Measurements from ENCODE around the gene IP6K3.

Gene IP6K3

DNA sequence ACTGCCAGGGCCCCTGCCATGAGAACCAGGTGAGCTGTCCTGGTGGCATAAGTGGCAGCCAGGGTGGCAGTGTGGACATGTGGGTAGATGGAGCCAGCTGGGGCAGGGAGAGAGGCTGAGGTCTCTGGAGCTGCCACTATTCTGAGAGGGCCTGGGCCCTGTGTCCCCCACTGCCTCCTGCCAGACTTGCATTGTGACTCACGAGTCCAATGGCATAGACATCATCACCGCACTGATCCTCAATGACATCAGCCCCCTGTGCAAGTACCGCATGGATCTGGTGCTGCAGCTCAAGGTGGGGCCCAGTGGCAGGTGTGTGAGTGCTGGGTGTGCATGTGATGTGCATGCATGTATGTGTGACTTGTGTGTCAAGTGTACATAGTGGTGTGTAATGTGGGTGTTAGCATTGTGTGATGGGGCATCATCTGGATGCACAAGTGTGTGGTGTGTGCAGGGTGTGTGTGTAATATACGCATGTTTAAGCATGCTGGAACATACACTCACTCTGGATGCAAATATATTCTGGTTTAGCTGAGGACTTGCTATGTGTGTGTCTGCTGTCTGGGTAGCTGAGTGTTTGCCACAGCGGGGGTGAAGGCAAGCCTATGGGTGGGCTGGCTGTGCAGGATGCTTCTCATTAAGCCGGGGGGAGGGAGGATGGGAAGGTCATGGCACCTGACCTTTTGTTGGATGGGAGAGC is 60.3 kb downstream of the IP6K3 start:
- no peak for DNase-seq

DNA sequence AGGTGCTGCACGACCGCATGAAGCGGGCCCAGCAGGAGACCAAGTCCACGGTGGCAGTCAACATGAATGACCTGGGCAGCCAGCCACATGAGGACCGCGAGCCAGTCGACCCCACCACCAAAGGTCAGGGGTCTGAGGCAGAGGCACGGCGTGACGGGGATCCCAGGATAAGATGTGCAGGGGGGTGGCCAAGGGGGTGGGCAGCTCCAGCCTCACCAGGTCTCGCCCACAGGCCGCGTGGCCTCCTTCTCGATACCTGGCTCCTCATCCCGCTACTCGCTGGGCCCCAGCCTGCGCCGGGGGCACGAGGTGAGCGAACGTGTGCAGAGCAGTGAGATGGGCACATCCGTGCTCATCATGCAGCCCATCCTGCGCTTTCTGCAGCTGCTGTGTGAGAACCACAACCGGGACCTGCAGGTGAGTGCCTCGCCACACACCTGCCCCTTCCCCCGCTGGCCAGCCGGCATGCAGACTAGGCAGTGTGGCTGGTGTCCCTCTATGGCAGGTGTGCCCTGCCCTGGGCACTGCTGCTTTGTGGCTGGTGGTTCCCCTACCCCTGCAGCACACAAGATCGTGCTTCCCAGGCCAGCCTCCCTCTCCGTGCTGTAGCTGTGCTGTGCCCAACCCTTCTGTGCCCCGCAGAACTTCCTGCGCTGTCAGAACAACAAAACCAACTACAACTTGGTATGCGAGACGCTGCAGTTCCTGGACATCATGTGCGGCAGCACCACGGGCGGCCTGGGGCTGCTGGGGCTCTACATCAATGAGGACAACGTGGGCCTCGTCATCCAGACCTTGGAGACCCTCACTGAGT is 61.1 kb downstream of the IP6K3 start:
- DNase-seq = no peak

DNA sequence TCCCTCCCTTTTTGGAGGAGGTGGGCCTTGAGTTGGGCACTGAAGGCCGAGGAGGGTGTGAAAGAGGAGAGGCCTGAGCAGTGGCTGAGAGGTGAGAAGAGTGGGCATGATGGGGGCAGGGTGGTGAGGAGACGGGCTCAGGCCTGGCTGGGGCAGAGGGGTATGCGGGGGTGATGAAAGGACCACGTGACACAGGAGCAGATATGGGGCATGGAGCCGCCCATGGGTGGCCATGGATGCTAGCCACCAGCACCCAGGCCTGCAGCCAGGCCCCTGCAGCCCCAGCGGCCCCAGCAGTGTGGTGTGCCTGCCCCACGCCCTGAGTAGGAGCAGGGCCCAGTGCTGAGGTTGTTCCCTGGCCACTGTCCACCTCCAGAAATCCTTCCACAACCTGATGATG is 61.7 kb downstream of the IP6K3 start:
- DNase-seq = no peak

DNA sequence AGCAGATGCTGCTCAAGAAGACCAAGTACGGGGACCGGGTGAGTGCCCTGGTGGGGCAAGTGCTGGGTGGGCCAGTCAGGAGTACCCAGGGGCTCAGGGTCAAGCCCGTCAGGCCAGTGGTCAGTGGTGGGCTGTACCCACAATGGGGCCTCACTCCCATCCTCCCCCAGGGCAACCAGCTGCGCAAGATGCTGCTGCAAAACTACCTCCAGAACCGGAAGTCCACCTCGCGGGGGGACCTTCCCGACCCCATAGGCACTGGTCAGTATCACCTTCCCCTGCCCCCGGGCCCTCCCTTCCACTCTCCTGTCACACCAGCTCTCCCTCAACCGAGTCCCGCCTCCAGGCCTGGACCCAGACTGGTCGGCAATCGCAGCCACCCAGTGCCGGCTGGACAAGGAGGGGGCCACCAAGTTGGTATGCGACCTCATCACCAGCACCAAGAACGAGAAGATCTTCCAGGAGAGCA is 62.2 kb downstream of the IP6K3 start:
- DNase-seq = no peak

DNA sequence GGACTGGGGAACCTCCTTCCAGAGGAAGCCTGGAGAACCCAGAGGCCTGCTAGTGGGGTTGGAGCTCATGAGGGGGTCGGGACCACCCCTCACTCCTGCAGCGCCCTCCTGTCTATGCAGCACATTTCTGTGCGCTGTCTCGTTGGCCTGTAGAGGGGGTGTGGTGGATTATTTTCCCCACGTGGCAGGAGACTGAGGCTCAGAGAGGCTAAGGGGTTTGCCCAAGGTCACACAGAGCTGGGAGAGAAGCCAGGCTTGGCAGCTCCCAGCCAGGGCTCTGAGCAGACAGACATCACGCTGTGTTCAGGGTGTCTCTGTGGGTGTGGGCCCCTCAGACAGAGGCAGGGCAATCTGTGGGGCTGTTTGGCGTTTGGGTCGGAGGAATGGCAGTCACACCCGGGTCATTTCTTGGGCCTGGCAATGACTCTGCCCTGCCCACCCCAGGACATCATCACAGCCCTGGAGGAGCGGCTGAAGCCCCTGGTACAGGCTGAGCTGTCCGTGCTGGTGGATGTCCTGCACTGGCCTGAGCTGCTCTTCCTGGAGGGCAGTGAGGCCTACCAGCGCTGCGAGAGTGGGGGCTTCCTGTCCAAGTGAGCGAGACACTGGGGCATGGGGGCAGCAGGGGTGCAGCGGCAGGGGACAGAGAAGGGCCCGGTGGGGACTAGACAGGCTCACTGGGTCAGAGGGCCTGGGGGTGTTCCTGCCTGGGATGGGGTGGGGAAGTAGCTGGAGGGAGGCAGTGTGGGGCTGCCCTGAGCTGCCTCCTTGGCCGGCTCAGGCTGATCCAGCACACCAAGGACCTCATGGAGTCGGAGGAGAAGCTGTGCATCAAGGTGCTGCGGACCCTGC is 62.9 kb downstream of the IP6K3 start:
- DNase-seq = no peak

DNA sequence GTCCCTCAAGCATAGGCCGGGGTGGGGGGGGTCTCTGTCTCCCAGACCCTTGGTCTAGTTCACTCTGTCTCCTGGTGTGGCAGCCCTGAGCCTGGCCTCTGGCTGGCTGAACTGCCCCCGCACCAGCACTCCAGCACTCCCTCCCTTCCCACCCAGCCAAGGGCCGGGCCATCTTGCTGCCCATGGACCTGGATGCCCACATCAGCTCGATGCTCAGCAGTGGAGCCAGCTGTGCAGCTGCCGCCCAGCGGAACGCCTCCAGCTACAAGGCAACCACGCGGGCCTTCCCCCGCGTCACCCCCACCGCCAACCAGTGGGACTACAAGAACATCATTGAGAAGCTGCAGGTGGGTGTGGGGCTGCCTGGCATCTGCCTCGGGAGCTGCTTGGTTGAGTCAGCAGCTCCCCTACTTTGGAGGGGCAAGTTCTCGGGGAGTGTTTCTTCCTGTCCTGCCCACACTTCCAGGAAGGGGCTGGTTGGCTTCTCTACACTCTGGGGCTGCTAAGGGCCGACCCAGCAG is 63.6 kb downstream of the IP6K3 start:
- no peak for DNase-seq

DNA sequence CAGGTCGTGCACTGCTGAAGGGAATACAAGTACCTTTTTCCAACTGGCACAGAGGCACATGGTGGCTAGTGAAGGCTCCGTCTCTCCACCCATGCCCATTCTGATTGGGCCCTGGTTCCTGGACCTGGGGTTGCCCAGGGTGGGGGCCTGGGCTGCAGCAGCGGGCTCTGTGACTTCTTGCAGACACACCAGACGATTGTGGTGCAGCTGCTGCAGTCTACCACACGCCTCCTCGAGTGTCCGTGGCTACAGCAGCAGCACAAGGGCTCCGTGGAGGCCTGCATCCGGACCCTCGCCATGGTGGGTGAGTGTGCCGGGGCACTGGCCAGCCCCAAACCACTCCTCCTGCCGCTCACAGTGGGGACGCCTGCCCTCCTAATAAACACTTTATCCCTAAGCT is 64.4 kb downstream of the IP6K3 start:
- no peak for DNase-seq

DNA sequence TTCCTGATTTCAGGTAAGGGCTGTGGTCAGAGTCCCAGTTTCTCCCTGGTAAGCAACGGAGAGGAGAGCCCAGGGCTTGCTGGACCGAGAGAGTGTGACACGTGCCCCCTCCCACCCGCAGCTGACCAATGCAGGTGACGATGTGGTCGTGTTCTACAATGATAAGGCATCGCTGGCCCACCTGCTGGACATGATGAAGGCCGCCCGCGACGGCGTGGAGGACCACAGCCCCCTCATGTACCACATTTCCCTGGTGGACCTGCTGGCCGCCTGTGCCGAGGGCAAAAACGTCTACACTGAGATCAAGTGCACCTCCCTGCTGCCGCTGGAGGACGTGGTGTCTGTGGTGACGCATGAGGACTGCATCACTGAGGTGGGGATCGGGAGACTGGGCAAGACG is 66.9 kb downstream of the IP6K3 start:
- DNase-seq = no peak

DNA sequence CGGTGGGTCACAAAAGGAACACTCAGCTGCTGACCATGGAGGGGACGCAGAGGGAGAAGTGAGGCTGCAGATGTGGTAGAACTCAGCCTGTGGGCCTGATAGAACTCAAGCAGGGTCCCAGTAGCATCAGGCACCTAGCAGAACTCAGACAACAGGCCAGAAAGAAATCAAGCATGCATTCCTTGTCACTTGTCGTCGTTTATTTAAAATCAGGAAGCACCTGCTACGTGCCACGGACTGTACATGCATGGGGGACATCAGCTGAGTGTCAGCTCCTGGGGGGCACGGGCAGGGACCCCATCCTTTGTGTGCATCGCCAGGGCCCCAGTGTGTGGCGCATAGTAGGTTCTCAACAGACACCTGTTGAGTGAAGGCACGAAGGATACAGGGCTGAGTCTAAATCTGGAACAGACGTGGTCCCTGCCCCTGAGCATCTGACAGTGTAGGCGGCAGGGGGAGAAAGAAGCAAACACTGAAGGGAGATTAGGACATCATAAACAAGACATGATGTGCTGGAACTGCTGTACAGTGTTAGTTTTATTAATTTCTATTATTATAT is 67.7 kb downstream of the IP6K3 start:
- DNase-seq = no peak

DNA sequence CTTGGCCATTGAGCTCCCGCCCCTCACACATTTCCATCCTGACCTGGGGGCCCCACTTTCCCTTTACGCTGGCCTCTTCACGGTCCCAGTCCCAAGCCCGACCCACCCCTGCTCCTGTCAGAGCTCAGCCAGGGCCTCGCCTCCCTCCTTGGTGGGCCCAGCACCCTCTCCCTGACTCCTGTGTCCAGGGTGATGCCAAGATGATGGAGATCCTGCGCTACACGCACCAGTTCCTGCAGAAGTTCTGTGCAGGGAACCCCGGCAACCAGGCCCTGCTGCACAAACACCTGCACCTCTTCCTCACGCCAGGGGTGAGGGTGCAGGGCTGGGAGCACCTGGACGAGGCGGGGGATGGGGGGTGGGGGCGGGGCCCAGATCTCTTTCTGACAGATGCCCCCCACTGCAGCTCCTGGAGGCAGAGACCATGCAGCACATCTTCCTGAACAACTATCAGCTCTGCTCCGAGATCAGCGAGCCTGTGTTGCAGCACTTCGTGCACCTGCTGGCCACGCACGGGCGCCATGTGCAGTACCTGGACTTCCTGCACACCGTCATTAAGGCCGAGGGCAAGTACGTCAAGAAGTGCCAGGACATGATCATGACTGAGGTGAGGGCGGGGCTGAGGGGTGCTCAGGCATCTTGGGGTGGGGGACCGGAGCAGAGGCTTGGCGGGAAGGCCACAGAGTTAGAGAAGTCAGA is 68.3 kb downstream of the IP6K3 start:
- no peak for DNase-seq

DNA sequence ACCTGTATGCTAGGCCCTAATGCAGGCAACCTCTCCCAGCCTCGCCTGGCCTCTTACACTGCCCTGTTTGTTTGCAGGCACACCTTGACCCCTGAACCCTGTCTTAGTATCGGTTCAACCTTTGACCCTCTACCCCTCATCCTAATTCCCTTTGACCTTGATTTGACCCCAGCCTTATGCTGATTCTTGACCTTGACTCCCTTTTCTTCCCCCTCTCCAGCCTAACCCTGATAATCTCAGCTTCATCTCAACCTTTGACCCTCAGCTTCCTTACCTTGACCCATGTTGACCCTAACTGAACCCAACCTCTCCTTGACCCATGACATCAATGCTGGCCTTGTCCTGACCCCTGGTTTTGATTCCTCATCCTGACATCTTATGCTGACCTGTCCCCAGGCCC is 69.0 kb downstream of the IP6K3 start:
- no peak for DNase-seq

DNA sequence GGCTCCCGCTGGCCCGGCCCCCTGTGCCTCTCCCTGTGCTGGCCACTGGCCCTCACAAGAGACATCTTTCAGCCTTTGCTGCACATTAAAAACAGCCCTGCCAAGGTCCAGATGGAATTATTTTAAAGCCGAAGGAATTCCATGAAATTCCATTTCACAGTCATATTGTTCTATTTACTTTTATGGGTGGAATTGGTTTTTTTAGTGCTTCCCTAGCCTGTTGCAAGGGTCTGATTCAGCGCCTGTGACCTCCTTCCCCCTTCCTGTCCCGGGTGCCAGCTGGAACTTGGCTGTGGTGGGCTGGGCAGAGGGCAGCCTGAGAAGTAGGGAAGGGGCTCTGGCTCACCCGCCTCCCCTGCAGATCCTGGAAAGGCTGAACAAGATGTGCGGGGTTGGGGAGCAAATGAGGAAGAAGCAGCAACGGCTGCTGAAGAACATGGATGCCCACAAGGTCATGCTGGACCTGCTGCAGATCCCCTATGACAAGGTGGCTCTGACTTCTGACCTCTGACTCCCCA is 69.5 kb downstream of the IP6K3 start:
- DNase-seq = no peak

DNA sequence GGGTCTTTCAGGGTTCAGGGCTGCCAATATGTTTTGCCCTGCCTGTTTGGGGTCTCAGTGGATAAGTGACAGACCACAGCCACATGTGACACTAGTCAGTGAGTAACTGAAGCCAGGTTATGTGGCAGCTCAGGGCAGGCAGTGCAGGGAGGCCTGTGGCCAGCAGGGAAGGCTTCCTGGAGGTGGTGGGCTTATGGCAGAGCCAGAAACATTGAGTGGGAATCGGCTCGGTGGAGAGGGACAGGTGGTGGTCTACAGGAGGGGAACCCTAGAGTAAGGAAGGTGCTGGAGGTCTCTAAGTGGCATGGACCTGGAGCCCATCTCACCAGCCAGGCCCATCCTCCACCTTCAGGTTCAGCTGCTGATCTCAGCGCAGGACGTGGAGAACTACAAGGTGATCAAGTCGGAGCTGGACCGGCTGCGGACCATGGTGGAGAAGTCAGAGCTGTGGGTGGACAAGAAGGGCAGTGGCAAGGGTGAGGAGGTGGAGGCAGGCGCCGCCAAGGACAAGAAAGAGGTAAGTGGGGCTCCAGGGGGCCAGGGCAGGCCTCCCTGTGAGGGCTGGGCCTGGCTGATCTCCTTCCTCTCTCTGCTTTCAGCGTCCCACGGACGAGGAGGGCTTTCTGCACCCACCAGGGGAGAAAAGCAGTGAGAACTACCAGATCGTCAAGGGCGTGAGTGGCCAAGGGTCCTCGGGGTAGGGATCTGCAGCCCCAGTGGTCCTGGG is 70.1 kb downstream of the IP6K3 start:
- DNase-seq = no peak

DNA sequence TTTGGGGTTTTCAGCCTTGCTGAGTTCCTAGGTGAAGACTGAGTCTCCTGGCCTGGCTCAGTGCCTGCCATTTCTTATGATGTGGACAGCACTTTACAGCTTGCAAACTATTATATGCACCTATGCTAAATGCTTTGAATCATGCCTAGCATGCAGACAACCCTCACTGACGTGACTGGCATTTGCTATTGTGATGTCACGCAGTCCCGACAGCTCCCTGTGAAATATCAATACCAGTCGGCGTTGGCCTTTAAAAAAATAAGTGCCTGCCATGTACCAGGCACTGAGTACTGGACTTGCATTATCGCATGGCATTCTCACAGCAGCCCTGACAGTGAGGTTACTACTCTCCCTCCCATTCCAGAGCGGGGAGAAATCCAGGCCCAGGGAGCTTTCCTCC is 70.7 kb downstream of the IP6K3 start:
- no peak for DNase-seq

DNA sequence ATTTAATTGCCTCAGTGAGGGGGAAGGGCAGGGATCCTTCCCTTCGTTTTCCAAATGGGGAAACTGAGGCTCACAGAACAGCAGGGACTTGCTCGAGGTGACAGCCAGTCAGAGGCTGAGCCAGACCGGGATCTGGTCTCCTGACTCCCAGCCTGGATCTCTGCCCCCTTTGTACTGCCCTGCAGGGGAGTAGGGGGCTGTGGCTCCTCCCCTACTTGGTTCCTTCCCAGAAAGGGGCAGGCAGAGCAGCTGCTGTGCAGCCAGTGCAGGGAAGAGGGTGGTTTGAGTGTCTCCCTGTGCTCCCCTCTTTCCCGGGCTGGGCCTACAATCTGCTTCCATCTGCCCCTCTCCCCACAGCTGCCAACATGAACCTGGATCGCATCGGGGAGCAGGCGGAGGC is 72.9 kb downstream of the IP6K3 start:
- DNase-seq = no peak

DNA sequence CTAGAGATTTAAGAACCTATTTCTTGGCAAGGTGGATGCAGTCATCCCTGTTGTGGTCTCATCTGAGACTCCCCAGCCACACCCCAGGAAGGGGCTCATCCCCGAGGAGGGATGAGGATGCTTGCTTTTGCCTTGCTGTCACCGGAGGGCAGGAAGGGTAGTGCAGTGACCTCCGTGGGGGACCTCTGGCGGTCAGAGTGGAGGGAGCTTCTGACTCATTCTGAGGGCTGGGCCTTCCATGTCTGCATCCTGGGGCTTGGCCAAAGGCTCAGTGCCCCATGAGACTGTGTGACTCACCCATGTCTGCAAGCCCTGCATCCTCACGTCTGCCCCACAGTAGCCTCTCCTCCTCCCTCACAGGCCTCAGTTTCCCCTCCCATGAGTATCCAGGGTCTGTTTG is 73.9 kb downstream of the IP6K3 start:
- DNase-seq = no peak

DNA sequence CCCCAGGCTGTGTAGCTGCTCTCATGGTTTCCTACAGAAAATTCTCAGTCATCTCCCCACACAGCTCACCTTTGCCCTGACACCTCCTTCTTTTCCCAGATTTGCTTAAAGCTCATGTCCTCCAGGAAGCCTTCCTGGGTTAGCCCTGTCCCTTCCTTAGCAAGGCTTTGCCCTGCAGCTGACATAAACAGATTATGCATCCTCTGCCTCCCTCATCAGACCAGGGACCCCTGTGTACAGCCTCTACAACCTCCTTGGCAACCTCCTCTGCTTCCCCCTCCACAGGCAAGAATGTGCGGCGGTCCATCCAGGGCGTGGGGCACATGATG is 75.0 kb downstream of the IP6K3 start:
- DNase-seq = no peak
